ENCODE results near the gene RNF166. TPM values are rescaled to one million over a fixed set of nuclear protein-coding genes. Genes with fewer than 3 reads are reported as not detected.

The RNF166 gene
- total and polyA plus RNA-seq, 2 donors from 2014 or later = 16.3 to 31.4 TPM

DNA sequence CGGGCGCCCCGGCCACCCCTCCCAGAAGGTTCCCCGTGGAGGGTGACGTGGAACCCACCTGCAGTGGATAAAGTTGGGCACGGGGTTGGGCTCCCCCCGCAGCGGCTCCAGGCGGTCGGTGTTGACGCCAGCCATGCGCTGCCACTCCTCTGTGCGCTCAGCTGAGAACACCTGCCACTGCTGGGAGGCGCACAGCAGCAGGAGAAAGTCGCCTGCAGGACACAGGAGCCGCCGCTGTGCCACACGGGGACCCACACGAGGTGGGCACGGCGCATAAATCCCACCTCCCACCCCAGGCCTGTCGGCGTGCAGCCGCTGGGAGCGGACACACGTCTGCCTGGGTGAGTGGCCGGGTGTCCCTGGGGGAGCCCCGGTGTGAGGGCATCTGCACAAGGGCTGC, 20.8 kb upstream of the RNF166 start:
- peaks cover 0 to 16% (median 8%) of the 10 kb centered on the region in 3 donors for H3K36me3 ChIP-seq (ENCODE audit: control insufficient read depth in 2 of 3, insufficient read depth in 3 of 3, low read length in 3 of 3)
- DNase-seq (no peak), FAIRE-seq (no peak)
- no peak overlapping the region for H3K4me3 ChIP-seq (ENCODE audit: low read length in 3 of 3)
- TF ChIP-seq, protein P1, sequence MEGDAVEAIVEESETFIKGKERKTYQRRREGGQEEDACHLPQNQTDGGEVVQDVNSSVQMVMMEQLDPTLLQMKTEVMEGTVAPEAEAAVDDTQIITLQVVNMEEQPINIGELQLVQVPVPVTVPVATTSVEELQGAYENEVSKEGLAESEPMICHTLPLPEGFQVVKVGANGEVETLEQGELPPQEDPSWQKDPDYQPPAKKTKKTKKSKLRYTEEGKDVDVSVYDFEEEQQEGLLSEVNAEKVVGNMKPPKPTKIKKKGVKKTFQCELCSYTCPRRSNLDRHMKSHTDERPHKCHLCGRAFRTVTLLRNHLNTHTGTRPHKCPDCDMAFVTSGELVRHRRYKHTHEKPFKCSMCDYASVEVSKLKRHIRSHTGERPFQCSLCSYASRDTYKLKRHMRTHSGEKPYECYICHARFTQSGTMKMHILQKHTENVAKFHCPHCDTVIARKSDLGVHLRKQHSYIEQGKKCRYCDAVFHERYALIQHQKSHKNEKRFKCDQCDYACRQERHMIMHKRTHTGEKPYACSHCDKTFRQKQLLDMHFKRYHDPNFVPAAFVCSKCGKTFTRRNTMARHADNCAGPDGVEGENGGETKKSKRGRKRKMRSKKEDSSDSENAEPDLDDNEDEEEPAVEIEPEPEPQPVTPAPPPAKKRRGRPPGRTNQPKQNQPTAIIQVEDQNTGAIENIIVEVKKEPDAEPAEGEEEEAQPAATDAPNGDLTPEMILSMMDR (IDR thresholded peaks at IDR 0.05; ENCODE audit: borderline replicate concordance, extremely low read depth, insufficient read depth) = no peak
- no peaks in the 10 kb centered on the region for H3K27me3 ChIP-seq (ENCODE audit: control insufficient read depth, insufficient read depth, low read length)
- no peak overlapping the region for H3K27ac ChIP-seq (ENCODE audit: low read depth in 2 of 2, low read length in 2 of 2)
- intact Hi-C loops (cut with DNase I) = no loop called here
- H3K9ac ChIP-seq (ENCODE audit: low read length in 3 of 3) = no peak overlapping the region
- H3K4me1 ChIP-seq (ENCODE audit: control insufficient read depth in 2 of 3, insufficient read depth in 2 of 3, low read depth in 1 of 3, low read length in 3 of 3) = no peaks in the 10 kb centered on the region
- no peaks in the 10 kb centered on the region for H3K9me3 ChIP-seq (ENCODE audit: control insufficient read depth in 2 of 3, insufficient read depth in 1 of 3, low read length in 3 of 3)

DNA sequence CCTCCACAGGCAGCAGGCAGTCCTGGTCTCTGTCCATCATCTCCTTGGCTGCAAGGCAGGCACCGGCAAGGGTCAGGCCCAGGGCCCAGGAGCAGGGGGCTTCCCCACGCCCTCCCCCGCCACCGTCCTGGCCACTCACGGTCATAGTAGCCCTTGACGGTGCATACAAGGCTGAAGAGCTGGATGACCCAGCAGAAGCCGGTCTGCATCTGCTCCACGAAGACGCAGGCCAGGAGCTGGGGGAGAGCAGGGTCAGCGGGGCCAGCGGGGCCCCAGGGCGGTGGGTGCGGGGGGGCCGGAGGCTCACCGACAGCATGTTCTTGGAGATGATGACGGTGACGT, 20.2 kb upstream of the RNF166 start:
- no peak for FAIRE-seq
- Histone ChIP-seq H3K27ac (ENCODE audit: low read depth in 2 of 2, low read length in 2 of 2) (no peak overlapping the region), H3K27me3 (ENCODE audit: control insufficient read depth, insufficient read depth, low read length) (no peaks in the 10 kb centered on the region), H3K36me3 (ENCODE audit: control insufficient read depth in 2 of 3, insufficient read depth in 3 of 3, low read length in 3 of 3) (peaks cover 0 to 15% (median 6%) of the 10 kb centered on the region in 3 donors), H3K4me3 (ENCODE audit: low read length in 3 of 3) (no peak overlapping the region), H3K9me3 (ENCODE audit: control insufficient read depth in 2 of 3, insufficient read depth in 1 of 3, low read length in 3 of 3) (no peaks in the 10 kb centered on the region), H3K4me1 (ENCODE audit: control insufficient read depth in 2 of 3, insufficient read depth in 2 of 3, low read depth in 1 of 3, low read length in 3 of 3) (no peaks in the 10 kb centered on the region), H3K9ac (ENCODE audit: low read length in 3 of 3) (no peak overlapping the region)
- TF ChIP-seq, protein P1 (IDR thresholded peaks at IDR 0.05; ENCODE audit: borderline replicate concordance, extremely low read depth, insufficient read depth) = no peak
- intact Hi-C loops (cut with DNase I) = no loop called here
- no peak for DNase-seq

DNA sequence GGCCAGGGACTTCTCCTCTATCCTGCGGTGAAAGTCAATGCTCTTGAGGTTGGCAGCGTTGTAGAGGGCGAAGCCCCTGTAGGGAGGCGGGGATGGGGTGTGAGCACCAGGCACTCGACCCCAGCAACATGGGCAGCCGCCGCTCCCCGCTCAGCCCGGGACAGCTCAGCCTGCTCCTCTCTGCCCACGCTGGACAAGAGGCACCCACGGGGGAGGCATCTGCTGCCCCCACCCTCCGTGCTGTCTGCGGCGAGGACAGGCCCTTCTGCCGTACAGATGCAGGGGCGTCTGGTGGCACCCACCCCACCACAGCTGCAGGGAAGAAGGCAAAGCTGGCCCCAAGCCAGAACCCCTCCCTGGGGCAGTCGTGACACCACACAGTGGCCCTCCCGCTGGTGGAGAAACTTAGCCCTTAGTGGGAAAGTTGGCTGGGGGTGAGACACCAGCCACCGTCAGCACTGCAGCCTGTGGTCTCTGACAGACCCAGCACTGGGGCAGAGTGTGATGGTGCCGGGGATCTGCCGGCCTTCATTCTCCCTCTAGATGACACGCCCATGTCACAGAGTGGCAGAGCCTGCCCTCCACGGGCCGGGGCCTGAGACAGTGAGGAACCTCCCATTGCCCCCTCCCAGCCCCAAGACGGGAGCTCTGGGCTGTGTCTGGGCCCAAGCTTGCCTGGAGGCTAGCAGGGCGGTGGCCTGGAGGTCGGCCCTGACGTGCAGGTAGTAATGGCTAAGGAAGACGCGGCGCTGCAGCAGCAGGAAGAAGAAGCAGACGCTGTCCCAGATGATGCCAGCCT, 19.6 kb upstream of the RNF166 start:
- Histone ChIP-seq H3K27me3 (ENCODE audit: control insufficient read depth, insufficient read depth, low read length) (no peaks in the 10 kb centered on the region), H3K9ac (ENCODE audit: low read length in 3 of 3) (no peak overlapping the region), H3K4me3 (ENCODE audit: low read length in 3 of 3) (no peak overlapping the region), H3K27ac (ENCODE audit: low read depth in 2 of 2, low read length in 2 of 2) (no peak overlapping the region), H3K4me1 (ENCODE audit: control insufficient read depth in 2 of 3, insufficient read depth in 2 of 3, low read depth in 1 of 3, low read length in 3 of 3) (no peaks in the 10 kb centered on the region), H3K9me3 (ENCODE audit: control insufficient read depth in 2 of 3, insufficient read depth in 1 of 3, low read length in 3 of 3) (no peaks in the 10 kb centered on the region), H3K36me3 (ENCODE audit: control insufficient read depth in 2 of 3, insufficient read depth in 3 of 3, low read length in 3 of 3) (peaks cover 0 to 10% (median 3%) of the 10 kb centered on the region in 3 donors)
- DNase-seq = peak in 1 of 5 donors; percentile 45
- TF ChIP-seq, protein P1 (IDR thresholded peaks at IDR 0.05; ENCODE audit: borderline replicate concordance, extremely low read depth, insufficient read depth) = no peak
- no peak for FAIRE-seq
- intact Hi-C loops (cut with DNase I) = no loop called here
